ENCODE data around the gene PRKAR1B. TPM values are rescaled to one million over a fixed set of nuclear protein-coding genes. Genes with fewer than 3 reads are reported as not detected.

Gene PRKAR1B
- total and polyA plus RNA-seq, 7 donors, result 1.4 to 4.6 (median 1.9) TPM

- intact Hi-C loops (cut with DNase I), result no loop called here
- TF ChIP-seq CTCF (IDR thresholded peaks at IDR 0.05), result no peak
- H3K36me3 ChIP-seq (ENCODE audit: insufficient read depth in 1 of 2, low read depth in 1 of 2), result peaks cover 0 to 23% of the 10 kb centered on the region in 2 donors
- WGBS, 3 donors, result 92 to 96% (median 93%) methylated on average over 31 of the region's 31 CpGs
- peak in 1 of 4 donors; percentile 26 for ATAC-seq
- no peak for DNase-seq
- H3K4me3 ChIP-seq, result no peak overlapping the region
- no peaks in the 10 kb centered on the region for H3K27me3 ChIP-seq (ENCODE audit: insufficient read depth in 3 of 3, low read length in 2 of 3)
- peaks cover 2% of the 10 kb centered on the region for H3K9me3 ChIP-seq
- no peak overlapping the region for H3K27ac ChIP-seq
- peaks cover 17% of the 10 kb centered on the region for H3K4me1 ChIP-seq
These were observed 12.4 kb upstream of the PRKAR1B start for GRCh38 chr7:739455-739982.

- DNase-seq (no peak), ATAC-seq (peak; percentile 52 to 83 (median 78))
- H3K36me3 ChIP-seq (ENCODE audit: insufficient read depth in 1 of 2, low read depth in 1 of 2), result peaks cover 0 to 23% of the 10 kb centered on the region in 2 donors
These were observed 11.8 kb upstream of the PRKAR1B start for GRCh38 chr7:738723-739454.

GRCh38 chr7:738241-738640 lies 11.2 kb upstream of the PRKAR1B start:
- DNase-seq (no peak), ATAC-seq (peak in 2 of 4 donors; percentile 64 to 67)
- peaks cover 17% of the 10 kb centered on the region for H3K4me1 ChIP-seq
- no peak for TF ChIP-seq CTCF (IDR thresholded peaks at IDR 0.05)
- H3K9me3 ChIP-seq, result peaks cover 10% of the 10 kb centered on the region
- intact Hi-C loops (cut with DNase I), result no loop called here
- H3K27ac ChIP-seq, result peak overlapping the region; percentile 41
- no peak overlapping the region for H3K4me3 ChIP-seq
- no peaks in the 10 kb centered on the region for H3K27me3 ChIP-seq (ENCODE audit: insufficient read depth in 3 of 3, low read length in 2 of 3)
- H3K36me3 ChIP-seq (ENCODE audit: insufficient read depth in 1 of 2, low read depth in 1 of 2), result peaks cover 0 to 23% of the 10 kb centered on the region in 2 donors
- 64 to 67% (median 67%) methylated on average over 5 of the region's 5 CpGs for WGBS, 3 donors

More at GRCh38 chr7:738723-739454, 11.8 kb upstream of the PRKAR1B start:
- intact Hi-C loops (cut with DNase I), result no loop called here
- H3K27ac ChIP-seq, result peak overlapping the region; percentile 41
- WGBS, 3 donors, result 71 to 76% (median 72%) methylated on average over 20 to 24 of the region's 24 CpGs
- peaks cover 8% of the 10 kb centered on the region for H3K9me3 ChIP-seq
- H3K4me3 ChIP-seq, result no peak overlapping the region
- no peaks in the 10 kb centered on the region for H3K27me3 ChIP-seq (ENCODE audit: insufficient read depth in 3 of 3, low read length in 2 of 3)
- H3K4me1 ChIP-seq, result peaks cover 17% of the 10 kb centered on the region
- no peak for TF ChIP-seq CTCF (IDR thresholded peaks at IDR 0.05)

- peaks cover 46% of the 10 kb centered on the region for H3K4me1 ChIP-seq
- 98 to 100% (median 98%) methylated on average over 11 of the region's 11 CpGs for WGBS, 3 donors
- H3K36me3 ChIP-seq (ENCODE audit: insufficient read depth in 1 of 2, low read depth in 1 of 2), result peaks cover 0 to 1% of the 10 kb centered on the region in 2 donors
- H3K27ac ChIP-seq, result no peak overlapping the region
- TF ChIP-seq CTCF (IDR thresholded peaks at IDR 0.05), result no peak
- no peak overlapping the region for H3K4me3 ChIP-seq
- ATAC-seq (no peak), DNase-seq (peak in 1 of 2 donors; percentile 26)
- H3K9me3 ChIP-seq, result peaks cover 10% of the 10 kb centered on the region
- intact Hi-C loops (cut with DNase I), result loop anchor here (5.0 kb wide), 2 partner anchors 213 to 413 kb away; no protein-coding TSS in a partner anchor
- H3K27me3 ChIP-seq (ENCODE audit: insufficient read depth in 3 of 3, low read length in 2 of 3), result no peaks in the 10 kb centered on the region
These were observed 7.7 kb upstream of the PRKAR1B start for GRCh38 chr7:734808-735207.

Measured in psoas muscle (tissue), 8 donors.